Esophagus squamous epithelium (tissue), 4 donors: ENCODE data around the gene ITPR3.

Source experiments
- POLR2A ChIP-seq, 4 donors: fragments of 450-650 bp; IDR thresholded peaks; one replicate each; pipeline ENCODE4 v1.6.1; 2017; ENCODE audit warnings: antibody characterized with exemption in 4 of 4, mild to moderate bottlenecking in 4 of 4, moderate library complexity in 3 of 4
- TF ChIP-seq, protein P1 (sequence below), 6 experiments: fragments of 450-650 bp in 4 of 6; fragments of 200-600 bp in 2 of 6; sonication (generic) in 2 of 6; IDR thresholded peaks; one replicate each; pipeline ENCODE4 v1.5.1; 2016 to 2019; ENCODE audit warnings: antibody characterized with exemption in 6 of 6, mild to moderate bottlenecking in 4 of 6, moderate library complexity in 4 of 6

DNA sequence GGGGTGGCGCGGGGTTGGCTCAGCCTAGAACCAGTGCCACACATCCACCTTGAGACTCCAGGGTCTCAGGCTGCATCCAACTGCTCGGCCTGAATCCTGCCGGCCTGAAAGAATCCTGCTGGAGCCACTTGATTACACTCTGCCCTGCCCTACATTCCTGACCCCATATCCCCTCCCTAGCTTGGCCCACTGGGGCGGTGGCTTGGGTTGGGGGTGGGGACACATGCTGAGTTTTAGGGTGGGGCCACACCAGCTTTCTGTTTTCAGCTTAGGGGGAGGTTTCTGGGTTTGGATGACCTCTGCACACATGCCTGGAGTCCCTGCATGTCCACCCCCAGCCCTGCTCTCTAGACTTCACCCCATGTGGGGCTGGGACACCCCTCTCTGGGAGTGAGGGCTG, 6.8 kb downstream of the ITPR3 start:
- TF ChIP-seq, protein P1, sequence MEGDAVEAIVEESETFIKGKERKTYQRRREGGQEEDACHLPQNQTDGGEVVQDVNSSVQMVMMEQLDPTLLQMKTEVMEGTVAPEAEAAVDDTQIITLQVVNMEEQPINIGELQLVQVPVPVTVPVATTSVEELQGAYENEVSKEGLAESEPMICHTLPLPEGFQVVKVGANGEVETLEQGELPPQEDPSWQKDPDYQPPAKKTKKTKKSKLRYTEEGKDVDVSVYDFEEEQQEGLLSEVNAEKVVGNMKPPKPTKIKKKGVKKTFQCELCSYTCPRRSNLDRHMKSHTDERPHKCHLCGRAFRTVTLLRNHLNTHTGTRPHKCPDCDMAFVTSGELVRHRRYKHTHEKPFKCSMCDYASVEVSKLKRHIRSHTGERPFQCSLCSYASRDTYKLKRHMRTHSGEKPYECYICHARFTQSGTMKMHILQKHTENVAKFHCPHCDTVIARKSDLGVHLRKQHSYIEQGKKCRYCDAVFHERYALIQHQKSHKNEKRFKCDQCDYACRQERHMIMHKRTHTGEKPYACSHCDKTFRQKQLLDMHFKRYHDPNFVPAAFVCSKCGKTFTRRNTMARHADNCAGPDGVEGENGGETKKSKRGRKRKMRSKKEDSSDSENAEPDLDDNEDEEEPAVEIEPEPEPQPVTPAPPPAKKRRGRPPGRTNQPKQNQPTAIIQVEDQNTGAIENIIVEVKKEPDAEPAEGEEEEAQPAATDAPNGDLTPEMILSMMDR (IDR thresholded peaks at IDR 0.05) = no peak
- TF ChIP-seq POLR2A (IDR thresholded peaks at IDR 0.05) = no peak
